ENCODE measurements around the gene BAHCC1. TPM values are rescaled to one million over a fixed set of nuclear protein-coding genes. Genes with fewer than 3 reads are reported as not detected.

Gene BAHCC1
- total and polyA plus RNA-seq, 9 of the 15 experiments (the other 6 are each of a cell fraction or from before 2014, with no cell fraction given), result 0.14 to 26.9 (median 5.0) TPM

DNA sequence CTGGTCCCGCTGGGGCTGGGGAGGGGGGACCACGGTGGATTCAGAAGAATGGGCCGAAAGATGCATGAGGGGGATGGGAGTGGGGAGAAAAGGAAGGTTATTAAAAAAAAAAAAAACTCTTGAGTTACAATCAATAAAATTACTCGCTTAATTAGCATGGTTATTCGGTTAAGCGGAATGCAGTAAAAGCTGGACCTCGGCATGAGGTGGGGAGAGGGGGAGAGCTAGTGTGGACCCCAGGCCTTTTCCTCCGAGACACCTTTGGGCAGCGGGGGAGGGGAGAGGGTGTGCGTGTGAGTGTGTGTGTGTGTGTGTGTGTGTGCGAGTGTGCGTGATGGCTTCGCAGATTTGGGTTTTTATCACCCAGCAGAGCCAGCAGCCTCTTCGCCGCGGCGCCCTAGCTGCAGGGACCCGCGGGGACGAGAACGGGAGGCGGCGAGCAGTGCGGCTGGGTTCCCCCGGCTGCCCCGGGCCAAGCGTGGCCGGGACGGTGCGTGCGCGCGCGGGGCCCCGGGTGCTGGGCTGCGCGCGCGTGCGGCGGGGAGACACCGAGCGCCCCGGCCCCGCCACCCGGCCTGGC lies 3.7 kb downstream of the BAHCC1 start (continued):
- TF ChIP-seq, protein P1, sequence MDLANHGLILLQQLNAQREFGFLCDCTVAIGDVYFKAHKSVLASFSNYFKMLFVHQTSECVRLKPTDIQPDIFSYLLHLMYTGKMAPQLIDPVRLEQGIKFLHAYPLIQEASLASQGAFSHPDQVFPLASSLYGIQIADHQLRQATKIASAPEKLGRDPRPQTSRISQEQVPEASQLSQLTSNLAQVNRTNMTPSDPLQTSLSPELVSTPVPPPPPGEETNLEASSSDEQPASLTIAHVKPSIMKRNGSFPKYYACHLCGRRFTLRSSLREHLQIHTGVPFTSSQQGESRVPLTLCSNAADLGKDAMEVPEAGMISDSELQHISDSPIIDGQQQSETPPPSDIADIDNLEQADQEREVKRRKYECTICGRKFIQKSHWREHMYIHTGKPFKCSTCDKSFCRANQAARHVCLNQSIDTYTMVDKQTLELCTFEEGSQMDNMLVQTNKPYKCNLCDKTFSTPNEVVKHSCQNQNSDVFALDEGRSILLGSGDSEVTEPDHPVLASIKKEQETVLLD (IDR thresholded peaks at IDR 0.05), result peak; percentile 78; the same call in 1 of the 2 replicates
- TF ChIP-seq RB1 (IDR thresholded peaks at IDR 0.05; ENCODE audit: low read depth) (peak; percentile 5; the same call in 1 of the 2 replicates), ZNF79 (CRISPR knock-in tag; IDR thresholded peaks at IDR 0.05; ENCODE audit: low read depth) (no peak), ZNF75A (CRISPR knock-in tag; IDR thresholded peaks at IDR 0.05) (no peak), JUNB (CRISPR knock-in tag; conservative IDR thresholded peaks at IDR 0.05) (no peak), MTA3 (IDR thresholded peaks at IDR 0.05; ENCODE audit: borderline replicate concordance) (0 out of 2 replicates have a peak, but pooled peaks have one; percentile 35), SIX5 (IDR thresholded peaks at IDR 0.05; ENCODE audit: borderline replicate concordance in 1 of 2, insufficient read depth in 1 of 2, low read depth in 1 of 2, low read length in 2 of 2) (no peak), ZNF583 (CRISPR knock-in tag; IDR thresholded peaks at IDR 0.05) (0 out of 2 replicates have a peak, but pooled peaks have one; percentile 14), NFXL1 (CRISPR knock-in tag; IDR thresholded peaks at IDR 0.05) (no peak), POLR2A (conservative IDR thresholded peaks at IDR 0.05) (peak; percentile 57; the same call in 1 of the 2 replicates), MTA2 (IDR thresholded peaks at IDR 0.05; ENCODE audit: low read depth) (peak; percentile 41), SMARCA4 (IDR thresholded peaks at IDR 0.05) (peak; percentile 78), EP300 (IDR thresholded peaks at IDR 0.05; ENCODE audit: low read length) (no peak), HOXB6 (CRISPR knock-in tag; IDR thresholded peaks at IDR 0.05; ENCODE audit: borderline replicate concordance) (no peak)
- TF ChIP-seq, protein P2, sequence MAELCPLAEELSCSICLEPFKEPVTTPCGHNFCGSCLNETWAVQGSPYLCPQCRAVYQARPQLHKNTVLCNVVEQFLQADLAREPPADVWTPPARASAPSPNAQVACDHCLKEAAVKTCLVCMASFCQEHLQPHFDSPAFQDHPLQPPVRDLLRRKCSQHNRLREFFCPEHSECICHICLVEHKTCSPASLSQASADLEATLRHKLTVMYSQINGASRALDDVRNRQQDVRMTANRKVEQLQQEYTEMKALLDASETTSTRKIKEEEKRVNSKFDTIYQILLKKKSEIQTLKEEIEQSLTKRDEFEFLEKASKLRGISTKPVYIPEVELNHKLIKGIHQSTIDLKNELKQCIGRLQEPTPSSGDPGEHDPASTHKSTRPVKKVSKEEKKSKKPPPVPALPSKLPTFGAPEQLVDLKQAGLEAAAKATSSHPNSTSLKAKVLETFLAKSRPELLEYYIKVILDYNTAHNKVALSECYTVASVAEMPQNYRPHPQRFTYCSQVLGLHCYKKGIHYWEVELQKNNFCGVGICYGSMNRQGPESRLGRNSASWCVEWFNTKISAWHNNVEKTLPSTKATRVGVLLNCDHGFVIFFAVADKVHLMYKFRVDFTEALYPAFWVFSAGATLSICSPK (IDR thresholded peaks at IDR 0.05; ENCODE audit: borderline replicate concordance), result 0 out of 2 replicates have a peak, but pooled peaks have one; percentile 64
- TF ChIP-seq, protein P3, sequence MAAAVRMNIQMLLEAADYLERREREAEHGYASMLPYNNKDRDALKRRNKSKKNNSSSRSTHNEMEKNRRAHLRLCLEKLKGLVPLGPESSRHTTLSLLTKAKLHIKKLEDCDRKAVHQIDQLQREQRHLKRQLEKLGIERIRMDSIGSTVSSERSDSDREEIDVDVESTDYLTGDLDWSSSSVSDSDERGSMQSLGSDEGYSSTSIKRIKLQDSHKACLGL (CRISPR knock-in tag; IDR thresholded peaks at IDR 0.05; ENCODE audit: borderline replicate concordance, poor library complexity, severe bottlenecking), result no peak
- TF ChIP-seq, protein P4, sequence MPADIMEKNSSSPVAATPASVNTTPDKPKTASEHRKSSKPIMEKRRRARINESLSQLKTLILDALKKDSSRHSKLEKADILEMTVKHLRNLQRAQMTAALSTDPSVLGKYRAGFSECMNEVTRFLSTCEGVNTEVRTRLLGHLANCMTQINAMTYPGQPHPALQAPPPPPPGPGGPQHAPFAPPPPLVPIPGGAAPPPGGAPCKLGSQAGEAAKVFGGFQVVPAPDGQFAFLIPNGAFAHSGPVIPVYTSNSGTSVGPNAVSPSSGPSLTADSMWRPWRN (IDR thresholded peaks at IDR 0.05; ENCODE audit: low read depth), result no peak
- TF ChIP-seq, protein P5, sequence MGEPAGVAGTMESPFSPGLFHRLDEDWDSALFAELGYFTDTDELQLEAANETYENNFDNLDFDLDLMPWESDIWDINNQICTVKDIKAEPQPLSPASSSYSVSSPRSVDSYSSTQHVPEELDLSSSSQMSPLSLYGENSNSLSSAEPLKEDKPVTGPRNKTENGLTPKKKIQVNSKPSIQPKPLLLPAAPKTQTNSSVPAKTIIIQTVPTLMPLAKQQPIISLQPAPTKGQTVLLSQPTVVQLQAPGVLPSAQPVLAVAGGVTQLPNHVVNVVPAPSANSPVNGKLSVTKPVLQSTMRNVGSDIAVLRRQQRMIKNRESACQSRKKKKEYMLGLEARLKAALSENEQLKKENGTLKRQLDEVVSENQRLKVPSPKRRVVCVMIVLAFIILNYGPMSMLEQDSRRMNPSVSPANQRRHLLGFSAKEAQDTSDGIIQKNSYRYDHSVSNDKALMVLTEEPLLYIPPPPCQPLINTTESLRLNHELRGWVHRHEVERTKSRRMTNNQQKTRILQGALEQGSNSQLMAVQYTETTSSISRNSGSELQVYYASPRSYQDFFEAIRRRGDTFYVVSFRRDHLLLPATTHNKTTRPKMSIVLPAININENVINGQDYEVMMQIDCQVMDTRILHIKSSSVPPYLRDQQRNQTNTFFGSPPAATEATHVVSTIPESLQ (CRISPR knock-in tag; IDR thresholded peaks at IDR 0.05), result no peak
- TF ChIP-seq, protein P6, sequence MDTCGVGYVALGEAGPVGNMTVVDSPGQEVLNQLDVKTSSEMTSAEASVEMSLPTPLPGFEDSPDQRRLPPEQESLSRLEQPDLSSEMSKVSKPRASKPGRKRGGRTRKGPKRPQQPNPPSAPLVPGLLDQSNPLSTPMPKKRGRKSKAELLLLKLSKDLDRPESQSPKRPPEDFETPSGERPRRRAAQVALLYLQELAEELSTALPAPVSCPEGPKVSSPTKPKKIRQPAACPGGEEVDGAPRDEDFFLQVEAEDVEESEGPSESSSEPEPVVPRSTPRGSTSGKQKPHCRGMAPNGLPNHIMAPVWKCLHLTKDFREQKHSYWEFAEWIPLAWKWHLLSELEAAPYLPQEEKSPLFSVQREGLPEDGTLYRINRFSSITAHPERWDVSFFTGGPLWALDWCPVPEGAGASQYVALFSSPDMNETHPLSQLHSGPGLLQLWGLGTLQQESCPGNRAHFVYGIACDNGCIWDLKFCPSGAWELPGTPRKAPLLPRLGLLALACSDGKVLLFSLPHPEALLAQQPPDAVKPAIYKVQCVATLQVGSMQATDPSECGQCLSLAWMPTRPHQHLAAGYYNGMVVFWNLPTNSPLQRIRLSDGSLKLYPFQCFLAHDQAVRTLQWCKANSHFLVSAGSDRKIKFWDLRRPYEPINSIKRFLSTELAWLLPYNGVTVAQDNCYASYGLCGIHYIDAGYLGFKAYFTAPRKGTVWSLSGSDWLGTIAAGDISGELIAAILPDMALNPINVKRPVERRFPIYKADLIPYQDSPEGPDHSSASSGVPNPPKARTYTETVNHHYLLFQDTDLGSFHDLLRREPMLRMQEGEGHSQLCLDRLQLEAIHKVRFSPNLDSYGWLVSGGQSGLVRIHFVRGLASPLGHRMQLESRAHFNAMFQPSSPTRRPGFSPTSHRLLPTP (IDR thresholded peaks at IDR 0.05; ENCODE audit: borderline replicate concordance, extremely low read depth, insufficient read length), result no peak
